HCT116 (cell line): ENCODE measurements around the gene TDRD3. TPM values are rescaled to one million over a fixed set of nuclear protein-coding genes. Genes with fewer than 3 reads are reported as not detected.

ENCODE experiments used
- ATAC-seq: fragments of 200-7000 bp; cut with Tn5 transposase; 2 replicates; pipeline ENCODE4 v1.9.1; 2020; ENCODE audit warnings: mild to moderate bottlenecking, moderate library complexity
- BruUV-seq: library from RNA; stranded (reverse); fragments of 400-500 nt; replicated peaks from 2 replicates; lab custom pipeline; 2021; lab: Mats Ljungman, UMichigan
- CTCF ChIA-PET: fragments of 300-600 bp; sonication (Branson Sonifier 250); formaldehyde crosslinking; loops from one replicate; lab custom pipeline; 2021; ENCODE audit warnings: antibody characterized with exemption; lab: Charles Lee
- POLR2A ChIA-PET: fragments of 300-600, 350-600 bp; sonication (Branson Sonifier 250); formaldehyde crosslinking; loops from one replicate; lab custom pipeline; 2021; ENCODE audit warnings: antibody characterized with exemption; lab: Charles Lee
- RAD21 ChIA-PET, 2 experiments: fragments of 300-600 bp; sonication (Branson Sonifier 250); formaldehyde crosslinking; loops; one replicate each; lab custom pipeline; 2023; ENCODE audit warnings: low total read pairs in 2 of 2; ENCODE audit not compliant: uncharacterized antibody in 2 of 2, unreplicated experiment in 2 of 2, low non-redundant PET in 1 of 2; lab: Charles Lee
- DNase-seq: peaks from one replicate; pipeline ENCODE4 v3.0.0-alpha.2; 2010; ENCODE audit warnings: low read depth, low spot score
- H2AFZ ChIP-seq: fragments of 200-600 bp; shearing (Covaris generic), sonication (generic); 2 replicates; pipeline ENCODE4 v1.6.1; 2017; ENCODE audit warnings: low read depth, mixed run types, mixed read lengths, antibody characterized with exemption, low read length; ENCODE audit not compliant: poor library complexity, severe bottlenecking
- H3K27ac ChIP-seq: 2 replicates; pipeline ENCODE4 v1.5.1; 2012; ENCODE audit warnings: low read depth, low read length
- H3K27me3 ChIP-seq: fragments of 200-600 bp; sonication (generic); 2 replicates; pipeline ENCODE4 v1.6.1; 2016; ENCODE audit warnings: mixed run types, low read length, mixed read lengths; ENCODE audit not compliant: insufficient read depth
- H3K36me3 ChIP-seq, 2 experiments: fragments of 200-500 bp in 1 of 2; fragments of 200-600 bp in 1 of 2; sonication (Bioruptor generic) in 1 of 2; sonication (generic) in 1 of 2; 2 replicates each; pipeline versions ENCODE4 v1.5.1 to v1.6.1; 2014 to 2016; ENCODE audit warnings: low read length in 2 of 2, inconsistent platforms in 1 of 2, mixed read lengths in 1 of 2, mixed run types in 1 of 2; ENCODE audit not compliant: insufficient read depth in 2 of 2, control insufficient read depth in 1 of 2
- H3K4me1 ChIP-seq, 2 experiments: fragments of 200-600 bp in 1 of 2; sonication (generic) in 1 of 2; 2 replicates each; pipeline versions ENCODE4 v1.5.1 to v1.6.1; 2012 to 2017; ENCODE audit warnings: low read length in 2 of 2, inconsistent platforms in 1 of 2, mild to moderate bottlenecking in 1 of 2, mixed read lengths in 1 of 2, mixed run types in 1 of 2, moderate library complexity in 1 of 2; ENCODE audit not compliant: insufficient read depth in 2 of 2, control insufficient read depth in 1 of 2
- H3K4me2 ChIP-seq: fragments of 200-600 bp; sonication (generic); 2 replicates; pipeline ENCODE4 v1.6.1; 2017; ENCODE audit warnings: mixed run types, low read length, mixed read lengths
- H3K4me3 ChIP-seq, 2 experiments: fragments of 200-600 bp in 1 of 2; sonication (generic) in 1 of 2; replicated peaks in 1 of 2; 2 replicates each; pipeline ENCODE4 v1.5.1; 2011 to 2016; ENCODE audit warnings: low read length in 2 of 2, control low read depth in 1 of 2, low read depth in 1 of 2, mild to moderate bottlenecking in 1 of 2, mixed read lengths in 1 of 2, mixed run types in 1 of 2
- H3K79me2 ChIP-seq: fragments of 200-600 bp; sonication (generic); 2 replicates; pipeline ENCODE4 v1.6.1; 2017; ENCODE audit warnings: mild to moderate bottlenecking, mixed run types, low read length, moderate library complexity, mixed read lengths; ENCODE audit not compliant: insufficient read depth
- H3K9ac ChIP-seq: fragments of 200-600 bp; sonication (generic); 2 replicates; pipeline ENCODE4 v1.6.1; 2016; ENCODE audit warnings: low read length, mixed read lengths
- H3K9me2 ChIP-seq: fragments of 200-600 bp; sonication (generic), shearing (Covaris generic); 2 replicates; pipeline ENCODE4 v1.6.1; 2017; ENCODE audit warnings: mixed run types, mild to moderate bottlenecking, moderate library complexity; ENCODE audit not compliant: insufficient read depth
- H3K9me3 ChIP-seq, 2 experiments: fragments of 200-500 bp in 1 of 2; fragments of 200-600 bp in 1 of 2; sonication (Bioruptor generic) in 1 of 2; sonication (generic) in 1 of 2; 2 replicates each; pipeline ENCODE4 v1.6.1; 2014 to 2017; ENCODE audit warnings: low read length in 2 of 2, mixed read lengths in 2 of 2, inconsistent platforms in 1 of 2, low read depth in 1 of 2, mild to moderate bottlenecking in 1 of 2, mixed run types in 1 of 2, moderate library complexity in 1 of 2; ENCODE audit not compliant: control insufficient read depth in 1 of 2, insufficient read depth in 1 of 2
- H4K20me1 ChIP-seq: fragments of 200-600 bp; sonication (generic), shearing (Covaris generic); 2 replicates; pipeline ENCODE4 v1.6.1; 2017; ENCODE audit warnings: mixed run types, mild to moderate bottlenecking, moderate library complexity; ENCODE audit not compliant: insufficient read depth
- CBX3 ChIP-seq: IDR thresholded peaks from 2 replicates; pipeline ENCODE4 v1.6.1; 2012; ENCODE audit warnings: low read depth
- RAD21 ChIP-seq: IDR thresholded peaks from 2 replicates; pipeline ENCODE4 v1.6.1; 2012; ENCODE audit warnings: low read depth, mild to moderate bottlenecking
- TCF7L2 ChIP-seq: IDR thresholded peaks from 2 replicates; pipeline ENCODE4 v1.7.0; 2011; ENCODE audit warnings: borderline replicate concordance, inconsistent platforms; ENCODE audit not compliant: insufficient read depth, insufficient read length; ENCODE audit errors: extremely low read depth
- ZFX ChIP-seq: fragments of 450-650 bp; IDR thresholded peaks from 2 replicates; pipeline ENCODE4 v1.6.1; 2017
- intact Hi-C: fragments of 100-400 bp; cut with micrococcal nuclease; formaldehyde crosslinking; loops from 2 replicates; pipeline ENCODE4 v1.10.0; 2022
- total RNA-seq: library from RNA; stranded (reverse); gene quantifications from one replicate; pipeline ENCODE4 v1.2.1, GENCODE V29; 2021; ENCODE audit not compliant: unreplicated experiment
- TF ChIP-seq, protein P1 (sequence below): IDR thresholded peaks from 2 replicates; pipeline ENCODE4 v1.6.1; 2012
- TF ChIP-seq, protein P2 (sequence below), 3 experiments: fragments of 200-600 bp in 1 of 3; sonication (generic) in 1 of 3; IDR thresholded peaks in 2 of 3; conservative IDR thresholded peaks in 1 of 3; 2 replicates each; pipeline ENCODE4 v1.5.1; 2012 to 2017; ENCODE audit warnings: low read depth in 2 of 3, low read length in 2 of 3, antibody characterized with exemption in 1 of 3, borderline replicate concordance in 1 of 3, control low read depth in 1 of 3, mild to moderate bottlenecking in 1 of 3, mixed read lengths in 1 of 3, mixed run types in 1 of 3, moderate library complexity in 1 of 3; ENCODE audit not compliant: insufficient read depth in 1 of 3
- TF ChIP-seq, protein P3 (sequence below): IDR thresholded peaks from 2 replicates; pipeline ENCODE4 v1.6.1; 2012; ENCODE audit warnings: low read depth

Gene TDRD3
- total RNA-seq, 1 experiment from 2014 or later, result 16.9 TPM

DNA sequence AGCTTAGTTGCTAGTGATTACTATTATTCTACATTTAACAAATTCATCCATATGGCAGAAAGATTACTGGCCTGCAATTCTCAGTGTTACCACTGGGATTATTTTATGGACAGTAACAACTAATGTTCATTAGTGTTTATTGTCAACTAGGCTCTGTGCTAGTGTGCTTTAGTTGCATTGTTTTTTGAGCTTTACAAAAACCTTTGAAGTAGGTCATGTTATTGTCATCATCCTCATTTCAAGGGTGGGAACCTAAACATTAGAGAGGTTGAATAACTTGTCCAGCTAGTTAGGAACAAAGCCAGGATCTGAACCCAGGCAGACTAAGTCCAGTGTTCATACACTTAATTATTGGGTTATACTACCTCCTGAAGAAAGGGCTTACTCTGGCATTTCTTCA lies 27.8 kb upstream of the TDRD3 start:
- ChIA-PET CTCF (interaction anchor here (0.8 to 1.2 kb wide), 3 partner anchors 8 to 13 kb away, joined by 3 read pairs; no protein-coding TSS in a partner anchor), RAD21 (no interaction called here), POLR2A (no interaction called here)
- DNase-seq (no peak), ATAC-seq (peak; percentile 75)
- H3K36me3 ChIP-seq, result no peaks in the 10 kb centered on the region
- H3K4me2 ChIP-seq, result no peak overlapping the region
- TF ChIP-seq, protein P1, sequence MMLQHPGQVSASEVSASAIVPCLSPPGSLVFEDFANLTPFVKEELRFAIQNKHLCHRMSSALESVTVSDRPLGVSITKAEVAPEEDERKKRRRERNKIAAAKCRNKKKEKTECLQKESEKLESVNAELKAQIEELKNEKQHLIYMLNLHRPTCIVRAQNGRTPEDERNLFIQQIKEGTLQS, result no peak
- TF ChIP-seq TCF7L2 (no peak), CBX3 (no peak), RAD21 (no peak), ZFX (no peak)
- TF ChIP-seq, protein P2, sequence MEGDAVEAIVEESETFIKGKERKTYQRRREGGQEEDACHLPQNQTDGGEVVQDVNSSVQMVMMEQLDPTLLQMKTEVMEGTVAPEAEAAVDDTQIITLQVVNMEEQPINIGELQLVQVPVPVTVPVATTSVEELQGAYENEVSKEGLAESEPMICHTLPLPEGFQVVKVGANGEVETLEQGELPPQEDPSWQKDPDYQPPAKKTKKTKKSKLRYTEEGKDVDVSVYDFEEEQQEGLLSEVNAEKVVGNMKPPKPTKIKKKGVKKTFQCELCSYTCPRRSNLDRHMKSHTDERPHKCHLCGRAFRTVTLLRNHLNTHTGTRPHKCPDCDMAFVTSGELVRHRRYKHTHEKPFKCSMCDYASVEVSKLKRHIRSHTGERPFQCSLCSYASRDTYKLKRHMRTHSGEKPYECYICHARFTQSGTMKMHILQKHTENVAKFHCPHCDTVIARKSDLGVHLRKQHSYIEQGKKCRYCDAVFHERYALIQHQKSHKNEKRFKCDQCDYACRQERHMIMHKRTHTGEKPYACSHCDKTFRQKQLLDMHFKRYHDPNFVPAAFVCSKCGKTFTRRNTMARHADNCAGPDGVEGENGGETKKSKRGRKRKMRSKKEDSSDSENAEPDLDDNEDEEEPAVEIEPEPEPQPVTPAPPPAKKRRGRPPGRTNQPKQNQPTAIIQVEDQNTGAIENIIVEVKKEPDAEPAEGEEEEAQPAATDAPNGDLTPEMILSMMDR (IDR thresholded peaks at IDR 0.05 in 2 of 3, conservative IDR thresholded peaks at IDR 0.05 in 1 of 3; ENCODE audit: borderline replicate concordance in 1 of 3, insufficient read depth in 1 of 3, low read depth in 2 of 3, low read length in 2 of 3), result peak in 2 of 3 experiments; percentile 46 to 62; a peak in 4 of 6 replicates
- TF ChIP-seq, protein P3, sequence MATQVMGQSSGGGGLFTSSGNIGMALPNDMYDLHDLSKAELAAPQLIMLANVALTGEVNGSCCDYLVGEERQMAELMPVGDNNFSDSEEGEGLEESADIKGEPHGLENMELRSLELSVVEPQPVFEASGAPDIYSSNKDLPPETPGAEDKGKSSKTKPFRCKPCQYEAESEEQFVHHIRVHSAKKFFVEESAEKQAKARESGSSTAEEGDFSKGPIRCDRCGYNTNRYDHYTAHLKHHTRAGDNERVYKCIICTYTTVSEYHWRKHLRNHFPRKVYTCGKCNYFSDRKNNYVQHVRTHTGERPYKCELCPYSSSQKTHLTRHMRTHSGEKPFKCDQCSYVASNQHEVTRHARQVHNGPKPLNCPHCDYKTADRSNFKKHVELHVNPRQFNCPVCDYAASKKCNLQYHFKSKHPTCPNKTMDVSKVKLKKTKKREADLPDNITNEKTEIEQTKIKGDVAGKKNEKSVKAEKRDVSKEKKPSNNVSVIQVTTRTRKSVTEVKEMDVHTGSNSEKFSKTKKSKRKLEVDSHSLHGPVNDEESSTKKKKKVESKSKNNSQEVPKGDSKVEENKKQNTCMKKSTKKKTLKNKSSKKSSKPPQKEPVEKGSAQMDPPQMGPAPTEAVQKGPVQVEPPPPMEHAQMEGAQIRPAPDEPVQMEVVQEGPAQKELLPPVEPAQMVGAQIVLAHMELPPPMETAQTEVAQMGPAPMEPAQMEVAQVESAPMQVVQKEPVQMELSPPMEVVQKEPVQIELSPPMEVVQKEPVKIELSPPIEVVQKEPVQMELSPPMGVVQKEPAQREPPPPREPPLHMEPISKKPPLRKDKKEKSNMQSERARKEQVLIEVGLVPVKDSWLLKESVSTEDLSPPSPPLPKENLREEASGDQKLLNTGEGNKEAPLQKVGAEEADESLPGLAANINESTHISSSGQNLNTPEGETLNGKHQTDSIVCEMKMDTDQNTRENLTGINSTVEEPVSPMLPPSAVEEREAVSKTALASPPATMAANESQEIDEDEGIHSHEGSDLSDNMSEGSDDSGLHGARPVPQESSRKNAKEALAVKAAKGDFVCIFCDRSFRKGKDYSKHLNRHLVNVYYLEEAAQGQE, result no peak
- peak overlapping the region; percentile 46 for H2AFZ ChIP-seq
- H3K27me3 ChIP-seq, result no peaks in the 10 kb centered on the region
- H3K79me2 ChIP-seq, result no peaks in the 10 kb centered on the region
- no TSS peak for BruUV-seq
- H4K20me1 ChIP-seq, result no peaks in the 10 kb centered on the region
- H3K9ac ChIP-seq, result no peak overlapping the region
- H3K4me3 ChIP-seq, result no peak overlapping the region
- H3K27ac ChIP-seq, result no peak overlapping the region
- no peaks in the 10 kb centered on the region for H3K9me2 ChIP-seq
- no peaks in the 10 kb centered on the region for H3K4me1 ChIP-seq
- no peaks in the 10 kb centered on the region for H3K9me3 ChIP-seq
- intact Hi-C loops, result no loop called here
